C4-2B (cell line): ENCODE data around the gene RIN1.
"Not testable (repeated sequence)": the region's sequence is repeated elsewhere in the genome, so short reads cannot be mapped to it uniquely, and the experiment has no call there.

Experiments used
- H3K27ac ChIP-seq: fragments of 450-650 bp; 2 replicates; pipeline ENCODE4 v1.5.1; 2017
- ZFX ChIP-seq: fragments of 450-650 bp; IDR thresholded peaks from 2 replicates; pipeline ENCODE4 v1.6.1; 2017
- TF ChIP-seq, protein P1 (sequence below): fragments of 450-650 bp; conservative IDR thresholded peaks from 2 replicates; pipeline ENCODE4 v1.5.1; 2017; ENCODE audit warnings: mild to moderate bottlenecking

Gene RIN1

GRCh38 chr11:66361502-66361941 is 25.3 kb upstream of the RIN1 start:
- H3K27ac ChIP-seq, result no peak overlapping the region

GRCh38 chr11:66360406-66361073 is 24.3 kb upstream of the RIN1 start:
- H3K27ac ChIP-seq, result no peak overlapping the region
- TF ChIP-seq, protein P1, sequence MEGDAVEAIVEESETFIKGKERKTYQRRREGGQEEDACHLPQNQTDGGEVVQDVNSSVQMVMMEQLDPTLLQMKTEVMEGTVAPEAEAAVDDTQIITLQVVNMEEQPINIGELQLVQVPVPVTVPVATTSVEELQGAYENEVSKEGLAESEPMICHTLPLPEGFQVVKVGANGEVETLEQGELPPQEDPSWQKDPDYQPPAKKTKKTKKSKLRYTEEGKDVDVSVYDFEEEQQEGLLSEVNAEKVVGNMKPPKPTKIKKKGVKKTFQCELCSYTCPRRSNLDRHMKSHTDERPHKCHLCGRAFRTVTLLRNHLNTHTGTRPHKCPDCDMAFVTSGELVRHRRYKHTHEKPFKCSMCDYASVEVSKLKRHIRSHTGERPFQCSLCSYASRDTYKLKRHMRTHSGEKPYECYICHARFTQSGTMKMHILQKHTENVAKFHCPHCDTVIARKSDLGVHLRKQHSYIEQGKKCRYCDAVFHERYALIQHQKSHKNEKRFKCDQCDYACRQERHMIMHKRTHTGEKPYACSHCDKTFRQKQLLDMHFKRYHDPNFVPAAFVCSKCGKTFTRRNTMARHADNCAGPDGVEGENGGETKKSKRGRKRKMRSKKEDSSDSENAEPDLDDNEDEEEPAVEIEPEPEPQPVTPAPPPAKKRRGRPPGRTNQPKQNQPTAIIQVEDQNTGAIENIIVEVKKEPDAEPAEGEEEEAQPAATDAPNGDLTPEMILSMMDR, result no peak
- TF ChIP-seq ZFX, result no peak

More at GRCh38 chr11:66361502-66361941, 25.3 kb upstream of the RIN1 start:
- TF ChIP-seq, protein P1, result no peak
- TF ChIP-seq ZFX, result no peak

DNA sequence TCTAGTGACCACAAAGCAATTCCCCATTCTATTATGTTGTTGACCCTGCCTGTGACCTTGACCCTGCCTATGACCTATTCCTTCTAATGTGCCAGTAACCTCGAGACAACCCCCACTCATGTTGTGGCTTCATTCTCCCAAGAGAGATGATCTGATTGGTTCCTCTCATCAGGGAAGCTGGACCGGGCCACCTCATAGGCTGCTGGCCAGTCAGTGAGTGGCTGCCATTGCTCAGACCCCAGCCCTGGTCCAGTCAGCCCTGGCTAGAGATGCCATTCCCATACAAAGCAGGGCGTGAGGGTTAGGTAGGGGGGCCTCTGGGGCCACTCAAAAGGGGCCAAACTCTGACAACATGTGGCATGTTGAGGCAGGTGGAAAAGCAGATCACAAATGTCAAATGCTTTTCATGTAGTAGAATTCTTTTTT is 23.4 kb upstream of the RIN1 start:
- no peak overlapping the region for H3K27ac ChIP-seq
- TF ChIP-seq, protein P1, result no peak
- TF ChIP-seq ZFX, result no peak

- not testable (repeated sequence) for H3K27ac ChIP-seq
These were observed 14.5 kb upstream of the RIN1 start for GRCh38 chr11:66350560-66351235.

DNA sequence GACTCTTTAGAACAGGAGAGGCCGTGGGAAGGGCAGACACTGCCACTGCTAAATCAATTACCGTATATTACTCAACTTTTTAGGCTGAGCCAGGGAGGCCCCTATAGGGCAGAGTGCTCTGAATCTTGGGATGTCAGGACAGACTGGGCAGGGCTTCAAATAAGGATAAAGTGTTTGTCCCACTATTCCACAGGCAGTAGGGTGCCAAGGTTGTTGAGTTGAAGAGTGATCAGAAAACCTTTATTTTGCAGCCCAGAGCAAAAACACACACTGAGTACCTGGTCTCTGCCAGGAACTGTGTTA is 12.8 kb upstream of the RIN1 start:
- H3K27ac ChIP-seq, result no peak overlapping the region
- TF ChIP-seq ZFX, result no peak
- TF ChIP-seq, protein P1, result no peak

GRCh38 chr11:66347425-66348276 is 11.4 kb upstream of the RIN1 start, which contains the start of gene B4GAT1:
TSS of gene B4GAT1 (minus strand) at chr11:66347629. CDS start at chr11:66347545, 84 bp downstream.
- H3K27ac ChIP-seq, result peak within 1 kb of the TSS; percentile 81

More at GRCh38 chr11:66347425-66348276, 11.4 kb upstream of the RIN1 start, which contains the start of gene B4GAT1:
- no peak for TF ChIP-seq ZFX
- TF ChIP-seq, protein P1, result no peak
